Right atrium auricular region (tissue), 2 donors: Measurements from ENCODE around the gene DCUN1D4. TPM values are rescaled to one million over a fixed set of nuclear protein-coding genes. Genes with fewer than 3 reads are reported as not detected.
"Not testable (repeated sequence)": the region's sequence is repeated elsewhere in the genome, so short reads cannot be mapped to it uniquely, and the experiment has no call there.

Experiments used
- DNase-seq: peaks from one replicate; pipeline ENCODE4 v3.0.0-alpha.2; 2019; ENCODE audit warnings: low spot score
- H3K27ac ChIP-seq, 2 donors: fragments of 200-600 bp; sonication (generic); 1 replicate in 1 of 2; 2 replicates in 1 of 2; pipeline ENCODE4 v1.5.1; 2016 to 2019
- H3K27me3 ChIP-seq, 2 donors: fragments of 200-600 bp; sonication (generic); one replicate each; pipeline versions ENCODE4 v1.5.1 to v1.6.0; 2017 to 2019
- H3K36me3 ChIP-seq: fragments of 200-600 bp; sonication (generic); one replicate; pipeline ENCODE4 v1.5.1; 2016
- H3K4me1 ChIP-seq, 2 donors: fragments of 200-600 bp; sonication (generic); one replicate each; pipeline versions ENCODE4 v1.5.1 to v1.6.0; 2017 to 2019
- H3K4me3 ChIP-seq, 2 donors: fragments of 200-600 bp; sonication (generic); 1 replicate in 1 of 2; 2 replicates in 1 of 2; pipeline ENCODE4 v1.5.1; 2017 to 2019; ENCODE audit warnings: mild to moderate bottlenecking in 1 of 2, moderate library complexity in 1 of 2
- H3K9me3 ChIP-seq, 2 donors: fragments of 200-600 bp; sonication (generic); one replicate each; pipeline ENCODE4 v1.5.1; 2019
- total RNA-seq, 2 donors: library from RNA; depleted of rRNA; stranded (reverse); fragments of >200 nt; gene quantifications; one replicate each; pipeline ENCODE4 v1.1.0, GENCODE V29; 2016
- TF ChIP-seq, protein P1 (sequence below), 2 donors: fragments of 200-600 bp; sonication (generic); IDR thresholded peaks; one replicate each; pipeline ENCODE4 v1.5.1; 2019; ENCODE audit warnings: antibody characterized with exemption in 2 of 2

Gene DCUN1D4
- total RNA-seq, 2 donors from 2014 or later, result 22.6 to 26.1 TPM

DNA sequence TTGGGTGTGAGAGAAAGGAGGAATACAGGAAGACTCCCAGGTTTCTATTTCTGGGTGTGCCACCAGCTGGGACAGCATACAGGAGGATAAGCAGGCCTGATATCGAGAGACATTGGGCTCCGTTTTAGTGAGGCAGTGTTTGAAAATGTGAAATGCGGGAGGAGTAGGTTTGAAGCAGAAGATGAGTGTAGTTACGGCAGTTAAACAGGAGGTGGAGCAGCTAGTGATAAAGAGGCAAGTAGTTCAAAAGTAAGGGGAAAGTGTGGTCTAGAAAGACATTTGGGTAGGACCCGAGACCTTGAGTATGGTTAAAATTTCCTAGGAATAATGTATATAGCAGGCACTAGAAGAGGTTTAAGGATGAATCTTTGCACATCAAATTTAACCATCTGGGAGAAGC lies 42.4 kb downstream of the DCUN1D4 start:
- no peaks in the 10 kb centered on the region for H3K9me3 ChIP-seq
- no peak overlapping the region for H3K27ac ChIP-seq
- H3K4me3 ChIP-seq, result no peak overlapping the region
- peaks cover 12% of the 10 kb centered on the region for H3K36me3 ChIP-seq
- no peak for DNase-seq
- H3K27me3 ChIP-seq, result no peaks in the 10 kb centered on the region
- H3K4me1 ChIP-seq, result no peaks in the 10 kb centered on the region
- TF ChIP-seq, protein P1, sequence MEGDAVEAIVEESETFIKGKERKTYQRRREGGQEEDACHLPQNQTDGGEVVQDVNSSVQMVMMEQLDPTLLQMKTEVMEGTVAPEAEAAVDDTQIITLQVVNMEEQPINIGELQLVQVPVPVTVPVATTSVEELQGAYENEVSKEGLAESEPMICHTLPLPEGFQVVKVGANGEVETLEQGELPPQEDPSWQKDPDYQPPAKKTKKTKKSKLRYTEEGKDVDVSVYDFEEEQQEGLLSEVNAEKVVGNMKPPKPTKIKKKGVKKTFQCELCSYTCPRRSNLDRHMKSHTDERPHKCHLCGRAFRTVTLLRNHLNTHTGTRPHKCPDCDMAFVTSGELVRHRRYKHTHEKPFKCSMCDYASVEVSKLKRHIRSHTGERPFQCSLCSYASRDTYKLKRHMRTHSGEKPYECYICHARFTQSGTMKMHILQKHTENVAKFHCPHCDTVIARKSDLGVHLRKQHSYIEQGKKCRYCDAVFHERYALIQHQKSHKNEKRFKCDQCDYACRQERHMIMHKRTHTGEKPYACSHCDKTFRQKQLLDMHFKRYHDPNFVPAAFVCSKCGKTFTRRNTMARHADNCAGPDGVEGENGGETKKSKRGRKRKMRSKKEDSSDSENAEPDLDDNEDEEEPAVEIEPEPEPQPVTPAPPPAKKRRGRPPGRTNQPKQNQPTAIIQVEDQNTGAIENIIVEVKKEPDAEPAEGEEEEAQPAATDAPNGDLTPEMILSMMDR (IDR thresholded peaks at IDR 0.05), result peak in 1 of 2 donors; percentile 56

- DNase-seq, result no peak
- TF ChIP-seq, protein P1 (IDR thresholded peaks at IDR 0.05), result no peak
- Histone ChIP-seq H3K27ac (no peak overlapping the region), H3K9me3 (no peaks in the 10 kb centered on the region), H3K36me3 (peaks cover 15% of the 10 kb centered on the region), H3K27me3 (no peaks in the 10 kb centered on the region), H3K4me1 (no peaks in the 10 kb centered on the region), H3K4me3 (no peak overlapping the region)
These were observed 47.8 kb downstream of the DCUN1D4 start for GRCh38 chr4:51890760-51891159.

DNA sequence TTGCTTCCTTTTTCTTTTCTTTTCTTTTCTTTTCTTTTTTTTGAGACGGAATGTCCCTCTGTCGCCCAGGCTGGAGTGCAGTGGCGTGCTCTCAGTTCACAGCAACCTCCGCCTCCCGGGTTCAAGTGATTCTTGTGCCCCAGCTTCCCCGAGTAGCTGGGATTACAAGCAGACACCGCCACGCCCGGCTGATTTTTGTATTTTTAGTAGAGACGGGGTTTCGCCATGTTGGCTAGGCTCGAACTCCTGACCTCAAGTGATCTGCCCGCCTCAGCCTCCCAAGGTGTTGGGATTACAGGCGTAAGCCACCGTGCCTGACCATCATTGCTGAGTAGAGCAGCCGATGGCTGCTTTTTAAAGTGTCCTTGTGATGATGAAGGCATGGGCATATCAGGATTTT lies 50.4 kb downstream of the DCUN1D4 start:
- H3K4me3 ChIP-seq, DNase-seq, H3K4me1 ChIP-seq, H3K9me3 ChIP-seq, H3K27ac ChIP-seq, H3K27me3 ChIP-seq: not testable (repeated sequence)
- H3K36me3 ChIP-seq, result peaks cover 14% of the 10 kb centered on the region

GRCh38 chr4:51894059-51894645 lies 51.2 kb downstream of the DCUN1D4 start:
- Histone ChIP-seq H3K27me3 (no peaks in the 10 kb centered on the region), H3K4me3 (no peak overlapping the region), H3K36me3 (peaks cover 13% of the 10 kb centered on the region), H3K9me3 (no peaks in the 10 kb centered on the region), H3K27ac (no peak overlapping the region), H3K4me1 (no peaks in the 10 kb centered on the region)
- no peak for DNase-seq
- TF ChIP-seq, protein P1 (IDR thresholded peaks at IDR 0.05), result no peak

DNA sequence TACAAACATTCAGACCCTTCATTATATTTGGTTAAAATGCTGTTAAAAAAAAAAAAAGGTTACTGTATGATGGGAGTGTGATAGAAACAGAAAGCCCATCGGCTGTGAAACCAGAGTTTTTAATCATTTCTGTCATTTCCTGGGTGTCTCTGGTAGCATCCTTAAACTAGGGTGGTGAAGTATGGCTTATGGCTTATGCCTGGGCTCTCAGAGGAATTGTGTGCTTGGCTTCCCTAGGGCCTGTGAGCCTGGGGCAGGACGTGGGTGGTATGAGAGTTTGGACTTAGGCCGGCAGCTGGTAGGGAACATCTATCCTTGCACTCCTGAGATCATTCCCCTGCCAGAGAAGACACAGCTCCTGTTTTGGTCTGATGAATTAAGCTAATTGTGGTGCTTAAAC lies 52.2 kb downstream of the DCUN1D4 start:
- DNase-seq, result no peak
- Histone ChIP-seq H3K27me3 (no peaks in the 10 kb centered on the region), H3K4me1 (no peaks in the 10 kb centered on the region), H3K9me3 (no peaks in the 10 kb centered on the region), H3K27ac (no peak overlapping the region), H3K36me3 (peaks cover 22% of the 10 kb centered on the region), H3K4me3 (no peak overlapping the region)
- TF ChIP-seq, protein P1 (IDR thresholded peaks at IDR 0.05), result no peak

DNA sequence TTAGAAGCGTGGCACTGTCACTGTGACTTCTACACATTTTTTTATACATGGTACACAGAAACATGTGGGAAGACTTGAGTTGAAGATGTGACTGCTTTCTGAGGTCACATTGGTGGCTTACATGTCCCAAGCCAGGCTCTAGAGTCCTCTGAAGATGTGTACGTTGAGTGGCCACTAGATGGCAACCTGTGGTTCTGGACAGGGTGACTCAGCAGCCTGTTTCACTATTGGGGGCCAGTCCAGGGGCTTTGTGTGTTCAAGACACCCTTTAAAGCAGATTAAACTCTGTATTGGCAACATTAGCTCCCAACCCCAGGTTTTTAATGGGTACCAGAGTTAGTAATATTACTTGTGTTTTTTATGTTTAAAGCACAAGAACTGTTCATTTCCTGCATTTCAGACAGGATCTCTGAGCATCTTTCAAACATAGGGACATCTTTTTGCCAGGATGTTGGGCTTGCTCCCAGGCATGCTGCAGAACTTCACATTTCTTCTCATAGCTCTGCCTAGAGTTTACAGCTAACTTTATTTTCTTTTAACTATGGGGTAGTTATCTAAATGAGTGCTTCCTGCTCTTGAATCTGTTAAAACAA lies 53.0 kb downstream of the DCUN1D4 start:
- Histone ChIP-seq H3K4me3 (no peak overlapping the region), H3K27me3 (no peaks in the 10 kb centered on the region), H3K9me3 (no peaks in the 10 kb centered on the region), H3K4me1 (no peaks in the 10 kb centered on the region), H3K27ac (peak overlapping the region in 1 of 2 donors; percentile 12), H3K36me3 (peaks cover 25% of the 10 kb centered on the region)
- DNase-seq, result peak; percentile 66
- TF ChIP-seq, protein P1 (IDR thresholded peaks at IDR 0.05), result peak; percentile 61 to 85
